ENCODE data around the gene USH2A.
"Not testable (repeated sequence)": the region's sequence is repeated elsewhere in the genome, so short reads cannot be mapped to it uniquely, and the experiment has no call there.

USH2A gene

DNA sequence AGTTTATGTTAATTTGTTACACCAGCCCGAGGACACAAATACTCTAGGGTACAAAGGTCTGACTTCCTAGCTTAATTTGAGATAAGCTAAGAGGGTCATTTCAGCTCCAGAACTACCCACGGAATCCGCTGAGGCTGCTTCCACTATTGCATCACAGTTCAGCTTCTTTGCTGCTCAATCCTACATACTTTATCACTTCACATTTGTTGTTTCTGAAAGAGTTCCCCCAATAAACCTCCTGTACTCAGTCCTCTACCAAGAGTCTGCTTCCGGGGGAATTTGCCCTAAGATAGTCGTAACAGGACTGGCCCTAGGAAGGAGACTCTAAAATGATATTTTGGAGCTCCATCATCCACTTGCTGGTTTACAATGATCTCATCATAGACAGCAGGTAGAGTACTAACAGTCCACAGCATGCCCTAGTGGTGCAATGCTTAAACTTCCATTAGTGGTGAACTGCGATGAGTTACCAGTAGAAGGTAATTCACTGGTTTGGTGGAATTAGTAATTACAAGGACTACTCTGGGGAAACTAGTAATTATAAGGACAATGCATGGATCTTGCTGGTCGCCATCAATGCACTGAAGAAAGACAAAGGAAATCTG is 229.3 kb downstream of the USH2A start:
- no peak for DNase-seq

DNA sequence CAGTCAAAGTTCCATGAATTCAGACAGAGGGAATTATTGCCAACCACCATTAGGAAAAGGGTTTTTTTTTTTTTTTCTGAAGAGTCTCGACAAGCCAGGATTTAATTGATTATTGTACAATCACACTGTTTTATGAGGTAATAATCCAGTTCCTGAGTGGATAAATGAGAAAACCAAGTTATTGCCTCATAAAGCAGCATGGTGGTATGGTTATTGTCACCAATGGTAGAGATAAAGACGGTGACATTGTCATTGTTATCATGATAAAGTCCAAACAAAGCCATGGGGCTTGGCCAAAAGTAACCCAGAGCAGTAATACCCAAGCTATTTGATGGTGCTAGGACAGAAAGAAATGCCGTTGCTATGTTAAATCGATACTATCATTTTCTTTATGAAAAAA is 232.8 kb downstream of the USH2A start:
- no peak for DNase-seq

DNA sequence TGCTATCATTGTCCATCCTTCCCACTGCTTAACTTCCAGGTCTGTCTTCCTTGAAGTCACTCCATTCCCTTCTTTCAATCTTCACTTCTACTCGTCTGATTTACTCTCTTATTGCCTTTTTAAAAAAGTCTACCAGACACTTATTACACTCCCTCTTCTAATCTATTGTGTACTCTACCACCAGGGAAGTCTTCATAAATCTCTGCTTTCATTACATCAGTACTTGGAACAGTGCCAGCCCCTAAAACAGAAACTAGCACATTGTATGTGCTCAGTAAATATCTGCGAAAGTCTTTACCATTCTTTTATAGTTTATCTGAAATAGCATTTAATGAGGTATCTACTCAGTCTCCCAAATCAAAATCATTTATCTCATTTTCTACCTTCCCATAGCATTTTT is 236.4 kb downstream of the USH2A start:
- no peak for DNase-seq

DNA sequence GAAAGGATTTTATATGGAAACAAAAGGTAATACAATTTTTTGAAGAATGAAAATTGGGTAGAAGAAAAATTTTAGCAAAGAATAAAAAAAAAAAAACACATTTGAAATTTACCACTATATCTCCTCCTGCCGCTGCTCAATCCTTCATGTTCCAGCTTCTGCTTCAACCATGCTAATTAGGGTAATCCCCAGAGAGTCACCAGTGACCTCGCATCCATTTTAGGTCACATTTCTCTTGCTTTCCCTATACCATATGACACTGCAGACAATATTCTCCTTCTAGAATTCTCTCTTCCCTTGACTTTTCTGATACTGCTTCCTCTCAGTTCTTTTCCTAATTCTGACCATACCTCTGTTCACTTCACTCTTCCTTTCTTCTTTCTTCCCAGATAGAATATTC is 237.1 kb downstream of the USH2A start:
- DNase-seq: no peak

DNA sequence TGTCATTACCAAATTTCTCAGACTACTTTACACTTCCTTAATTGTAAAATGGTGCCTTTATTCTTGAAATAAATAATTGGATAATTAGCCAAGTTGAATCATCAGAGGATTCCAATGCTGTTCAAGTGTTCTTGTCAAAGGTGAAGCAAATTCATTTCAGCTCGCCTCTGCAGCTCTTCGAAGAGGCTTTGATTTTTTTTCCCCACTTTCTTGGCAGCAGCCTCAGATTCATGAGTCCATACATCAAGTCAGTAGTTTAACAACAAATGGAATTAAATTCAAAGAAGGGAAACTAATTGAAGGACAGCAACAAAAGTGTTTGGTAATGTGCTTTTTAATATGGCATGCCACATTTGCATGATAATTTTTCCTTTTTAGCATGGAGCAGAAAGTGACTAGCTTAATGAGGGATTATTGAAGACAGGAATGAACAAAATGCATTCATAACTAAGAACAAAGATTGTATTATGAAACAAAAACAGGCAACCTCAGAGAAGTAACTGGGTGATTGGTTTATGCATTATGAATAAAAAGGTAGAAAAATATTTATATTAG is 239.0 kb downstream of the USH2A start:
- no peak for DNase-seq

DNA sequence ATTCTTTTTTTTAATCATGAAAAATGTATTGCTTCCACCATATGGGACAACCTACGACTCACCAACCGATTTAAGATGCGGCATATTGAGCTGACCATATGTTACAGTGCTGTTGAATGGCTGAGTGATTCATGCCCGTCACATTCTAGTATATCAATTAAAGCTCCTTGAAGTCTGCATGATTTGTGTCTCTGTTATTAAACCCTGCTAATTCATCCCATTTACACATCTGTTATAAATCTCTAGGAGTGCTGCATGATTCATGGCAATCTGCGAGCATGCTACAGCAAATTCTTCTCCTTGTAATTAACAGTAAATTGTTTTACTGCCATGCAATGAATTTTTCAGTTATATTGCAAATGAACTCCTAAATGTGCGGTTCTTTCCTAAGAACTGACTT is 239.8 kb downstream of the USH2A start:
- DNase-seq: peak; percentile 99

DNA sequence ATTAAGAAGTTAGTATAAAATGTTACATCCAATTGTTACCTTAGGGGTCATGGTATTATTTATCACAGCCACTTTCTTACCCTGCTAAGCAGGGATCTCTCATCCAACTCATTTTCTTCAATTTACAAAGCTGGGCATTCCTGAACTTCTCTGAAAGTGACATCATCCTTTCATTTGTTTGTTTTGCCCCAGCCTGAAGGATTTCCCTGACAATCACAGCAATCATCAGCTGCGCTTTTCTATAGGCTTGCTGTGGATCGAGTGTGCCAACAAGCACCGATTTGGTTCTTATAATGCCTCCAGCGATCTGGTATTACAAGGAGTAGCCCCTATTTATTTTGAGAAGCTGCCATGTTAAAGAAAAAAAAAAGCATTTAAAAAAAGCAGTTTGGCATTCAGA is 240.2 kb downstream of the USH2A start:
- DNase-seq: peak; percentile 97

DNA sequence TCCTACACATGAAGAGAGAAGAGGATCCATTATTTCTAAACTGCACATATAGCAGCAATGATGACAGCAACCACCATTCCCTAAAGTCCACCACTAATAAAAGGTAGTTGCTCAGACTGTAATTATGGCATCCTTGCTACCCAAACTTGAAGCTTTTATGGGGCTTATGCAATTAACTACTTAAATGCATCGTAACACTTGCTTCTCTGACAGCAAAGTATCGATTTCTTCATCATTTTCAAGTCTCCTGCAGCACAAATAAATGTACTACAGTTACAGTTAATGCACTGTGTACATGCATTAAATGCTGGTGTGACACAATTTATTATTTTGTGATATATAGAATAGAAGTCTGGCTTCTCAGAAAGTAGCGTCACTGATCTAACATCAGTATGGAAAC is 241.7 kb downstream of the USH2A start:
- DNase-seq: no peak

DNA sequence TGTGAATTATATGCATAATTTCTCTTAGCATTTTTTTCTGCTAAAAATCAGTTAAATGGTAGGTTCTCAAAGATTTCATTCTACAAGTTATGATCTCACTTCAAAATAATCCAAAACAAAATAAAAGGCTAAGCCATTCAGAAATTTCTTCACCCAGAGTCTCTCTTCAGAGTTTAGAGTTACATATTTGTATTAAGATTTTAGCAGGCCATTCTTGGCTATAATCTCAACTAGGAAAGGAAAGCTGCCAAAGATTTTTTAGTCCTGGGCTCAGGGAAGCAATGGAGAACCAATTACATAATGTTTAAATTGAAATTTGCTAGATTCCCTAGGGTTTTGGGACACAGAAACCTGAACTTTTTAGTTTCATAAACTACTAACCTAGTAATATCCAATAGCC is 245.0 kb downstream of the USH2A start:
- DNase-seq: no peak

DNA sequence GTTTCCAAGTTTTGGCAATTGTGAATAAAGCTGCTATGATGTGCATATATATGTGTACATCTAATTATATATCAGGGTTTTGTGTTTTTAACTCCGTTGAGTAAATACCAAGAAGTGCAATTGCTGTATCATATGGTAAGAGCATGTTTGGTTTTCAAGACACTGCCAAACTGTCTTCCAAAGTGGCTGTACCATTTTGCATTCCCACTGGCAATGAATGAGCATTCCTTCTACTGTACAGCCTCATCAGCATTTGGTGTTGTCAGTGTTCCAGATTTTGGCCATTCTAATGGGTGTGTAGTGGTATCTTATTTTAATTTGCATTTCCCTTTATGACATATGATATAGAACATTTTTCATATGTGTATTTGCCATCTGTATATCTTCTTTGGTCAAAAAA is 246.3 kb downstream of the USH2A start:
- DNase-seq: no peak

DNA sequence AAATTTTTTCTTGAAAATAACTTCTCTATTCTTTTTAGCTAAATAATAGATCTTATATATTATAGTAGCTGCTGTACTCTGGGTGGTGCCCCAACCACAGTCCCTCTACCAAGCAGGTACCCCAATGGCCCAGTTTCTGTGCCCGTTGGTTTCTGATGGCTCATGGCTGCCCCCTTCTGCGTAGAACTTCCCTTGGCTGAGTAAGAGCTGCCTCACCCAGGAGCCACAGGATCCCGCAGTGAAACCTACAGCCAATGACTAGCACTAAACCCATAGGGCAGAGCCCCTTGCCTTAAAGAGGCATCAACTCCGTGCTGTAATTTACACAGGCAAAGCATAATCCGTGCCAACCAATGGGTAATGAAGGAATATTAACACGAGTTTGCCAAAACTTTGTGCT is 247.5 kb downstream of the USH2A start:
- no peak for DNase-seq

DNA sequence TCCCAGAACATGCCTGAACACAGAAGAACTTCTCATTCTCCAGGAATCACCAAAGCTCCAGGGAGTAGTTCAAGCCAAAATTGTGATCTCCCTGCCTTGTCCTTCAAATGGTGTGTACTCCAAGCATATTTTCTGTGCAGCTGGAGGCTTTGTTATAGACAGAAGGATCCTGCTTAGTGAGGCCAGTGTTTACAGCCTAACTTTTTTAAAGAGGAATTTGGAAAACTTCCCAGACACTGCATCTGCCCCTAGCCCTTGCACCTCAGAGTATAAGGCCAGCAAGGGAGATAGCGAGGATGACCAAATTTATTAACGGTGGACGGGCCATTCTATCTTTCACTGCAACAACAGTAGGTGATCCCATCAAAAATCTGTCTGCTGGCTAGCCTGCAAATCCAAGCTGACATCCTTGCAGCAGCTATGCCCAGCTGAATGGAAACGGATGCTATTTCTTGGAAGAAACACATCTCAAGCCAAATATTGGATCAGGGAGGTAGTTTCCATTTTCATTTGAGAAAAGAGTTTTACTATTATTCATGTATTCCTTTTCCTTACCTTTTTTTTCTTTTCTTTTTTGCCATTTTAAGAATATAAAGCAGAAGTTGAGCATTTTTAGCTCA is 249.8 kb downstream of the USH2A start:
- no peak for DNase-seq

DNA sequence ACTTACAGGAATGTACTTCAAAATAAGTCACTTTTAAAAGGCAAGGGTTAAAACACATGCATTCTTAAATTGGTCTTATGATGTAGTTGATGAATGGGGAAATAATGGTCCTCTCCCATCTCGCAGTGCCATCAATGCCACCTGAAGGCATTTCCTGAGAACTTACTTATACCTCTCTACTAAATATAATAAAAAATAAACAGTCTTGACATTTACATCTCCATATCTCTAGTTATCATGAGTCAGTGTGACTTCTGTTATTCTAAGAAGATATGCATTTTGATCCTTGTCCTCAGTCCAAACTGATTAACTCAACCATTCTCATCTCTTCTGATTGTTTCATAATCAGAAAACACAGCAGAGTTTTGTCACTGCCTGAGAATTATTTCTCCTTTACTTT is 253.9 kb downstream of the USH2A start:
- DNase-seq: no peak

DNA sequence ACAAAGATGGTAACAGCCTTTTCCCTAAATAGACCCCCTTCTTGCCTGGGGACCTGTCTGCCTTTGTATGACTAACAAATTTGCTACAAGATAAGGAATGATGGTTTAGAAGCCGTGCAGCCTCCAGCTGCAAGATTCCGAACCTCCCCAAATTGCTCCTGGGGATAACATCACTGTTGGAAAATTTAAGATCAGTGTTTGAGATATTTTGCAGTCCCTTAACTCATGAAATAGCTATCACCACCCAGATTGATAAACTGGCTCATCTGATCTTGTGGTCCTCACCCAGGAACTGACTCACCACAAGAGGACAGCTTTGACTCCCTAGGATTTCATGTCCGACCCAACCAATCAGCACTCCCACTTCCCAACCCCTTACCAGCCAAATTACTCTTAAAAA is 254.7 kb downstream of the USH2A start:
- no peak for DNase-seq

DNA sequence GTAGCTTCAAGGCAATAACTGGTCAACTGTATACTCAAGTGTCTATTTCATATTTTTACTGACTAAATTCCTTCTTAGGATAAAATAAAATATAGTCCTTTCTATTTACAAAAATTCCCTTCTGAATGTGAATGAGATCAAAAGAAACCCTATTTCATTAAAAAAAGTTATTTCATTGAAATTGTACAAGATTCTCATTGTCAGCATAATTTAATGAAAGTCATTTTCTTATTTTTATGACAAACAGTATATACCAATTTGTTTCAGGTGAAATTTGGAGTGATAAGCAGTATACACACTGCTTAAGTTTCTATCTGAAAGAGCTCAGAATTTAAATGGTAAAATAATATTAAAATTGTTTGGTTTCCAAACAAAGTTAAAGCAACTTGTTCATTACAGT is 269.2 kb downstream of the USH2A start:
- no peak for DNase-seq

DNA sequence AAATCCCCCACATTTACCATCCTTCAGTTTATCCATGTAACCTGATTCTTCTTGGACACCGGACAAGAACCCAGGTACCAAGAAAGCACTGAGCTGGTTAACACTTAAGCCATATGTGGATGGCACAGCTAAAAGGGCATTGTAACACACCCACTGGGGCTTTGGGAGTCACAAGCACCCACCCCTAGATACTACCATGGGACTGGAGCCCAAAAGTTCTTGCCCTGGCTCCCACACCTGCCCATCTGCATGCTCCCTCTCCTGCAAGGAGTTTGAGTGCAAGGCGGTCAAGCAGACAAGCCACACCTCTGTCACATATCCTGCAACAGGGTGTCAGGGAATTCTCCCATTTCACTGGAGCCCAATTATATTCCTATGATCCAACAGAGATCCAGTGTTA is 270.1 kb downstream of the USH2A start:
- DNase-seq: no peak

DNA sequence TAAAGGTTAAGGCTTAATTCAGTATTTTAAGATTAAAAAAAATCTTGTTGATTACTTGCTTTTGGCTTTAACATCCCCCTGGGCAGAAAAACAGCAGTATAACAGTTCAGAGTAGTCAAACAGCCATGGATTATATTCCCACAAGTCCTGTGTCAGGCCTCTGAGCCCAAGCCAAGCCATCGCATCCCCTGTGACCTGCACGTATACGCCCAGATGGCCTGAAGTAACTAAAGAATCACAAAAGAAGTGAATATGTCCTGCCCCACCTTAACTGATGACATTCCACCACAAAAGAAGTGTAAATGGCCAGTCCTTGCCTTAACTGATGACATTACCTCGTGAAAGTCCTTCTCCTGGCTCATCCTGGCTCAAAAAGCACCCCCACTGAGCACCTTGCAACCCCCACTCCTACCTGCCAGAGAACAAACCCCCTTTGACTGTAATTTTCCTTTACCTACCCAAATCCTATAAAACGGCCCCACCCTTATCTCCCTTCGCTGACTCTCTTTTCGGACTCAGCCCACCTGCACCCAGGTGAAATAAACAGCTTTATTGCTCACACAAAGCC is 277.7 kb downstream of the USH2A start:
- DNase-seq: not testable (repeated sequence)

DNA sequence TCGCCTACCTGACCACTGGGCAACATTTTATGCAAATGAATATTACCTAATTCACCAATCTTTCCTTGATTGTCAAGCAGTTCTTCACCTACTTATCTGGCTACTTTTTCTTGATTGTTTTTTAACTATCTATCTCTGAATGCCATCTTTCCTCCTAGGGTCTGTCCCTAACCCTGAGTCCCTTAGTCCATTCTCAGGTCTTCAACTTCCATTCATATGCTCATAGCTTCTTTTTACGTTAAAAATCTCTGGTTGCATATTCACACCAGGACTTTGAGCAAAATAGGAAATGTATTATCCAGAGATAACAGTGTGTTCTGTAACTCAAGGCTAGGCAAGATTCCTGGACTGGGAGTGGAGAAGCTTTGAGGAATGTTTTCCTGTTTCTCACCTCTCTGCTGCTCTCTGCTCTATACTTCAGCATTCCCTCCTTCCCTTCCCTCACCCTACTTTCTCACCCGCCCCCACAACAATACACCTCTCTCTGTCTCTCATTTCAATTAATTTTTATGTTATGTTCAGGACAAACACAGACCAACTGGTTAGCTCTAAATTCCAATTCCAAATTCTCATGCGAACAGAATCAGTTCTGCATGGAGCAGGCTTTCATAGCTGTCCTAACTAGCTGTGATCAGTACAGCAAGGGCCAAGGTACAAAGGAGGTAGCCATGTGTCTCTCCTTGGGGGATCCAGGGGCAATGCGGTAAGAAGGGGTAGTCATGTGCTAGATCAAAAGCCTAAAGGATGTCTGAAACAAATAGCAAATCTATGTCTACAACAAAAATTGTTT is 278.4 kb downstream of the USH2A start:
- DNase-seq: no peak

DNA sequence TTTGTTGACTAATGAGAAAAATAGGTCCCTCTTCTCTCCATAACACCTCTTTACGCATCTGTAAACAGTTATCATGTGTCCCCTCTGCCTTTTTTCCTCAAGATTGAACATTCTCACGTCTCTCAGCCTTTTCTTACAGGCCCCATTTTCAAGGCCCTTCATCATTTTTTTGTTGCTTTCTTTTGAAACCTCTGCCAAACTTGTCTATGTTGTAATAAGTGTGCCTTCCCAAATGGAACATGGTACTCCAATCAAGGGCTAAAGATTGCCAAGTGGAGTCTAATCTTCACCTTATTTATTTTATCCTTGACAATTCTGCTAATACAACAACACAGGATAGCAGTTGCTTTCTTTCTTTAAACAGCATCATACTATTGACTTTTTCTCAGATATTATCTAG is 280.3 kb downstream of the USH2A start:
- no peak for DNase-seq

DNA sequence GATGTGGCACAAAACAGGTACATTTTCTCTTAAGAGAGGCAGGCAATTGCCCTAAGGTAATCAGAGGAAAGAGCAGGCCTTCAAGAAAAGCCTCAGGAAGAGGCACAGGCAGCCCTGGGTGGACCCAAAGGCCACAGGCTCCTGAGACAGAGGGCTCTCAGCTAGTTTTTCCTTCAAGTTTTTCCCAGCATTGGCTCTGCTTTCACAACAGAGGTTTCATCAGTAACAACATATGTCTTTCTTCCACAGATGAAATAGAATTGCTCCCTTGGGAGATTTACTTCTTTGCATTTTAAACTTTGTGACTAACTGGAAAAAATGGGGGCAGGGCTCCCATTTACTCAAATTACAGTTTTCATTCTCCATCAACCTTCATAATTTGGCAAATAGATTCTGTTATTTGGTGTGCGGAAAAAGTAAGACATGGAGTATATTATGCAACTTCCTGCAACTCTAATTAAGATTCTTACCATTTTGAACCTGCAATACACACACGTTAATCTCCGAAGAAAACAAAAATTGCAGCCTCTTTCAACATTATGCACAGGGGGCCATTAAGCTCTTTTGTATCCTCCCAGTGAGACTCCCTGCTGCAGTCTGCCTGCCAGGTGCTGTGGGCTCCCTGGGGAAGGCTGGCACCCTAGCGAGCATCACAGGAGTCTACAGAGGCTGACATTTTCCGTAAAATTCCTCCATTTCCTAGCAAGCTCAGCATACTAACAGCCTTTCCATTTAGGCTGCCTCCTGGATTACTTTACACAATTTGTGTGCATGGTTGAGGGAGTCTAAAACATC is 282.3 kb downstream of the USH2A start:
- no peak for DNase-seq

DNA sequence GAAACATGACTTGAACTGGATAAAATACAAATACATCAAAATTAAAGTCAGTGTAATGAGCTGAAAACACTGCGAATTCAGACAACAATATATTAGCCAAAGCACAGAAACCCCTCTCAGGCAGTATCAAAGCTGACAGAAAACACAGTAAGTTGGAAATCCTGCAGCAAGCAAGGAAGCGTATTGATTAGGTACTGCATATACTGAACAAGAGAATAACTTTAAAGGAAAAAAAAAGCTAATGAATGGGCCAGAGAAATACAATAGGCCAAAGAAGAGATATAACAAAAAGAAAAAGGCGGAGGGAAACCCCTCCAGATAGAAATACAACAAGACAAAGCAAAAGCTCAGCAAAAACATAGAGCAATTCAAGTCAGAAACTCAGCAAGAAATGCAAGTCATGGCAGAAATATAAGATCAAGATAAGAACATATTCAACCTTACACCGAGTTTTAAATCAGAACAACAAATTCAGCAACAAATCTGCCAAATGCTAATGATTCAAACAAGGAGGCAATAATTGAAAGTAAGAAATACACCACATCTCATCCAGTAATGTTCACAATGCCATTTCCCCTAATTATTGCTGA is 299.0 kb downstream of the USH2A start:
- DNase-seq: no peak

DNA sequence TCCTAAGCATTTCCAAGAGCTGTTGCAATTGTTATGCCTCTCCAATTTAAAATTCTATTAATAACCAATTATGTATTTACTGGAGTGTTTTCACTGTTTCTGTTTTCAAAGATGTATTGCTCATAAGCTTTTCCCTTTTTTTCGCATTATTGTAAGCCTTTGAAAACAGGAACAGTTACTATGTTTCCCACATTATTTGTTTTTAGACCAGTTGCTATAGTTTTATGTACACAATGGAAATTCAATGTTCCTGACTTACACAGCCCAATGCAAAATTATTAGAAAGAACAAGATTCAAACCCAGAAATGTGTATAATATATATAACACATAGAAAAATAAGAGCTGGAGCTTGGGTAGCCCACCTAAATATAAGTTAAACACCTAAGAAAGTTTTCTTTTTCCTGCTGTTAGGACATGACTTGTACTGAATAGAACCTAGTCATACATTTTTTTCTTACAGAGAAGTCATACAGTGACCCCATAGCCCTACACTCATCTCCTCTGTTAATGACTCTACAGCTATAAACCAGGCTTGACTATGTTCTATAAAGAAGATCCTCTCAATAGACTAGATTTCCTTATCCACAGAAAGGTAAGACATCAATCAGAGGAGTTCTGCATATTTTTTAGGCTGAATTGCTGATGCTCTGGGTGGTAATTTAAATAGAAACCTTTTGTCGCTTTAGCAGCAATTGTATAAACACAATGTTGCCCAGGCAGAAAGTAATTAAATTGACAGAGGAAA is 299.6 kb downstream of the USH2A start:
- DNase-seq: no peak
